IPS DF 6.9 (cell line): ENCODE data around the gene LPP.

ENCODE experiments used
- DNase-seq: peaks from one replicate; pipeline ENCODE4 v3.0.0-alpha.2; 2013; ENCODE audit warnings: low read depth, low spot score
- H3K27ac ChIP-seq: one replicate; pipeline ENCODE4 v1.5.1; 2013; ENCODE audit warnings: low read length, control low read depth
- H3K27me3 ChIP-seq: 2 replicates; pipeline ENCODE4 v1.6.1; 2013; ENCODE audit warnings: mild to moderate bottlenecking, low read length; ENCODE audit not compliant: control insufficient read depth, insufficient read depth
- H3K36me3 ChIP-seq: 2 replicates; pipeline ENCODE4 v1.6.1; 2013; ENCODE audit warnings: low read length; ENCODE audit not compliant: control insufficient read depth, insufficient read depth
- H3K4me1 ChIP-seq: 2 replicates; pipeline ENCODE4 v1.6.1; 2013; ENCODE audit warnings: low read length; ENCODE audit not compliant: control insufficient read depth, insufficient read depth
- H3K4me3 ChIP-seq: 2 replicates; pipeline ENCODE4 v1.5.1; 2013; ENCODE audit warnings: mild to moderate bottlenecking, low read length
- H3K9me3 ChIP-seq: 2 replicates; pipeline ENCODE4 v1.6.1; 2013; ENCODE audit warnings: low read length, inconsistent platforms; ENCODE audit not compliant: control insufficient read depth, insufficient read depth
- WGBS: extraction: QIAGEN DNeasy Blood & Tissue Kit; methylation state at CpG from one replicate; pipeline ENCODE4 v1.1.7; 2013; ENCODE audit warnings: mixed read lengths, missing lambda C conversion rate; ENCODE audit not compliant: insufficient read length, insufficient coverage; 5-methylcytosine and 5-hydroxymethylcytosine counted together

LPP gene

DNA sequence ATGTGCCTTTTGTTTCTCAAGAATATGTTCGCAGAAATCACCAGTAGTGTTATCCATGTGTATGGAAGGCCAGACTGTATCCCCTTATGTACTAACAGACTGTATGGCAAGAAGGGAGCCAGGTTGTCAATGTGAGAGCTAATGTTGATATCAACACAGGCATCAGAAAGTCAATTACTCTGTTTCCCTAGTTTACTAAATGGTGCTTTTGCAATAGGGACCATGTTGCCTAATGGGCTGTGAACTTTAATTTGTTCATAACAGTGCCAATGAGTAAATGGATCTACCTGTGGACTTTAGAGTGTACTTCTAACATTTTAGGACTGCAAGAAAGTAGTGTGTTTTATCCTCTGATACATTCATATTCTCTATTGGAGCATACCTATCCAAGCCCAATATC, 586.1 kb downstream of the LPP start:
- Histone ChIP-seq H3K27me3 (no peaks in the 10 kb centered on the region), H3K4me3 (no peak overlapping the region), H3K9me3 (no peaks in the 10 kb centered on the region), H3K36me3 (no peaks in the 10 kb centered on the region), H3K27ac (no peak overlapping the region), H3K4me1 (no peaks in the 10 kb centered on the region)
- no CpG with 5 or more reads among the region's 1 CpG for WGBS
- DNase-seq, result no peak

DNA sequence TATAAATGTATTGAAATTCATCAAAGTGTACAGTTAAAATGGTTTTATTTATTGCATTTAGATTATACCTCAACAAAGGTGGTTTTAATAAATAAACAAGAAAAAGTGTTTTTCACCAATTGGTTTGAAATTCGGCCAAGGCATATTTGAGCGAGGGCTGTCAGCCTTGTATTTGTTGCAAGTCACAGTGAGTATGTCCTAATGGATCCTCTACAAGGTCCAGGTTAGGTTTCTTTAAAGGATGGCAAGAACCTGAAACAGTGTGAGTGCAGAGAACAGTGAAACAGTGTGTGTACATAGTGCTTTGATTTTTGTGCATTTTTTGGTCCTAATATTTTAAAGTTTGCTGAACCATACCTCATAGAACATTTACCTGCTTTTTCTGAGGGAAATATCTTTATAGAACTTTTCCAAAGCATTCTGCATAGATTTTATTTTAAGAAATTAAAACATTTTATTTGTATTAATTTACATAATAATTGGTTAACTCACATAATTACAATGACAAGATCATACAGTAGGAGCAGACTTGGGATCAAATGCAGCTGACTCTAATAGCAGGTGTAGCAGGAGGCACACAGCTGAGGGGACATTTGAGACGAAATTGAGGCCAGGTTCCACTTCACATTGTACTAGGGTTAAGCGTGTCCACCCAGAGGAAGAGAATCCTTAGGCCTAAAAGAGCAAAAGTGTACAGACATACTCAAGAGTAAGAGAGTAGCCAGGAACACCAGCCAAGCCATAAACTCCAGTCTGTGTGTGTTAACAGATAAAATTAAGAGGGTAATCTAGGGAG, 589.0 kb downstream of the LPP start:
- Histone ChIP-seq H3K27me3 (no peaks in the 10 kb centered on the region), H3K9me3 (no peaks in the 10 kb centered on the region), H3K4me1 (no peaks in the 10 kb centered on the region), H3K4me3 (no peak overlapping the region), H3K27ac (no peak overlapping the region), H3K36me3 (no peaks in the 10 kb centered on the region)
- no CpG with 5 or more reads among the region's 4 CpGs for WGBS
- DNase-seq, result no peak

DNA sequence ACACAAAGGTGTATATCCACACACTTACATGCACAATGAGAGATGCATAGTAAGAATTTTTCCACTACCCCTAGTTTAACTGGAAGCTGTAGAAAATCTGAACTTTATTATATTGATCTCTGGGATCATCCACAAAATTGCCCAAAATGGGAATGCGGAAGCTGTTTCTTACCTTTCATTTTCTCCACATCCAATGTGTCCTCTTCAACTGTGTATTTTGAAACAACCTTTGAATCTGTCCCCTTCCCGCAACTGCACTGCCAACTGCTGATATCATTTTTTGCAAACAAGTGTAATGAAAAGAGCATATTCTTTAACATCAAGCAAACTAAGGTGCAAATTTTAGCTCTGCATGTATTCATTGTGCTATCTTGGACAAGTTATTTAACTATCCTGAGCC, 590.2 kb downstream of the LPP start:
- DNase-seq, result no peak
- Histone ChIP-seq H3K27me3 (no peaks in the 10 kb centered on the region), H3K36me3 (no peaks in the 10 kb centered on the region), H3K9me3 (no peaks in the 10 kb centered on the region), H3K4me3 (no peak overlapping the region), H3K27ac (no peak overlapping the region), H3K4me1 (no peaks in the 10 kb centered on the region)
- WGBS, result no CpG with 5 or more reads among the region's 2 CpGs

DNA sequence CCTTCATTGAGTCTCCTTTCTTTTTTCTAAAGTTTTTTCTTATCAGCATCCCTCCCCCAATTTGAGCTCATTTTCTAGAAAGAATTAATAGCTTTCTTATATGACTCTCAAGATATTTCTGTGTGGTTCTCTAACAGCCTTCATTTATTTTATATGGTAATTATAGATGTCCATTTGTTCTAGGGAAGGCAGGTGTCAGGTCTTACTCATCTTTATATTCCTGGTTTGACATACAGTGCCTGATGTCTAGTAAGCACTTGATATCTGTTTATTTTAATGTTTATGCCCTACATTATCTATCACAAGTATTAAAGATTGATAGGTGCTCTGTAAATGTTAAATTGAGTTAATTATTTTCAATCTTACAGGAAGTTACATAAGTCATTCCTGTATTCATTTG, 591.1 kb downstream of the LPP start:
- Histone ChIP-seq H3K27ac (no peak overlapping the region), H3K27me3 (no peaks in the 10 kb centered on the region), H3K4me3 (no peak overlapping the region), H3K4me1 (no peaks in the 10 kb centered on the region), H3K36me3 (no peaks in the 10 kb centered on the region), H3K9me3 (no peaks in the 10 kb centered on the region)
- no peak for DNase-seq

DNA sequence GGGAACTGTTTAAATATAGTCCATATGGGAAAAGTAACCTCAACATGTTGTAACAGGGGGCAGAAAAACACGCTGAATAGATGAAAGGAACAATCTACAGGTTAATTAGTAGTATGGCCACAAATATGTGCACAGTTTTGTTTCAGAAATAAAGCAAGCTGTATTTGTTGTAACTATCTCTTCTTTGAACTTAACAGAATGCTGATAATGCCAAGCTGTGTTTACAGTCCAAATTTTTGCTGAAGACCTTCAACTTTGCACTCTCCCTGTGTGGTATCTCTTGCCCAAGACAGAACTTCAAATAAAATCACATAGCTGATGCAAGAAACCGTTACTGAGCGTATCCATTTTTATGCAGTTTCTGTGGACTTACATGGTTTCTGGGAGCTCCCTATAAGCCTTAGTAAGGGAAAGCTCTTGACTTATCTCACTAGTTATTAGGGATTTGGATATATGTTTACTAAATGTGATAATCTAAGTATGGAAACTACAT, 592.4 kb downstream of the LPP start:
- Histone ChIP-seq H3K4me3 (no peak overlapping the region), H3K4me1 (no peaks in the 10 kb centered on the region), H3K9me3 (no peaks in the 10 kb centered on the region), H3K36me3 (no peaks in the 10 kb centered on the region), H3K27me3 (no peaks in the 10 kb centered on the region), H3K27ac (no peak overlapping the region)
- no peak for DNase-seq
- no CpG with 5 or more reads among the region's 3 CpGs for WGBS

DNA sequence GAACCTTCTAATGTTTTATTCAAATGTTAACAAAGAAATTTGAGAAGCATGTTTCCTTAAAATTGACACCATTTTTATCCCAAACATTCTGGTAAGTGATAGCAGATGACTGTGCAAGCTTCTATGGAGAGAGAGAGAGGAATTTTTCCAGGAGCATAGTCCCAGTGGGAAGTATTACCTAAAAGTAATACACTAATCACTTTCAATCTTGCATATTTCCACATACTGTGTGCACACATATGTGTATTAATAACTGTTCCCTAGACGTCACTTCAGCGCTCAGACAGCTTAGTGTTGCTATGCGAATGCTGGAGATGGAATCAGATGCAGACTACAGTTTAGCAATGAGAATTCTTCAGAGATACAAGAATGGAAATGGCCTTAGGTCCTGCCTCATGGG, 593.5 kb downstream of the LPP start:
- no CpG with 5 or more reads among the region's 3 CpGs for WGBS

DNA sequence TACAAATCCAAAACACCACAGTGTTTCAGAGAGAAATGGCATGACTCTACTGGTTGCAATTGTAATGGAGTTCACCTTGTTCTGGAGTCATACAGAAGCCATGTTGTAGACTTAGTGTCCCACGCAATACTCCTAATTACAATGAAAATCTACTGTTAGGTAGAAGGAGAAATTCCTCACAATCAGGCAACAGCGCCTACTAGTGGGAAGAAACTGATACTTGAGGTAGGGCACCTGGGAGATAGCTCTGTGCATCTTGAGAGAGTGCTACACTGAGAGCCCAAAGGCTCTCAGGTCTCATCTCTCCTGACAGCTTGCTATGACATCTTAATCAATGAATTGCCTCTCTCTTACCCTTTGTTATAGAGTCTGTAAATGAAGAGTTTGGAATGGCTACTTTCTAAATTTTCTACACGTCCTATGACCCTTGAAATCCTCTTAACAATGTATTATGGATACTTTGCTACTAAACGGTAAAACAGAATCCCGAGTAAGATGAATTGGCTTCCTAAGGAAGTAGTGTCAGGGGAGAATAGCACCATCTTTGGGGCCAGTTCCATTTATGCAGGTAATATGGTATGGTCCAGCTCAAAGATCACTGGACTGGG, 595.2 kb downstream of the LPP start:
- peak; percentile 50 for DNase-seq
- Histone ChIP-seq H3K9me3 (no peaks in the 10 kb centered on the region), H3K4me1 (no peaks in the 10 kb centered on the region), H3K36me3 (no peaks in the 10 kb centered on the region), H3K27ac (no peak overlapping the region), H3K4me3 (no peak overlapping the region), H3K27me3 (no peaks in the 10 kb centered on the region)
- no CpG with 5 or more reads among the region's 5 CpGs for WGBS

More for the DNA sequence above, 593.5 kb downstream of the LPP start:
- H3K36me3 ChIP-seq, result no peaks in the 10 kb centered on the region
- no peak overlapping the region for H3K27ac ChIP-seq
- no peaks in the 10 kb centered on the region for H3K27me3 ChIP-seq
- H3K9me3 ChIP-seq, result no peaks in the 10 kb centered on the region
- no peak for DNase-seq
- H3K4me1 ChIP-seq, result no peaks in the 10 kb centered on the region
- no peak overlapping the region for H3K4me3 ChIP-seq

DNA sequence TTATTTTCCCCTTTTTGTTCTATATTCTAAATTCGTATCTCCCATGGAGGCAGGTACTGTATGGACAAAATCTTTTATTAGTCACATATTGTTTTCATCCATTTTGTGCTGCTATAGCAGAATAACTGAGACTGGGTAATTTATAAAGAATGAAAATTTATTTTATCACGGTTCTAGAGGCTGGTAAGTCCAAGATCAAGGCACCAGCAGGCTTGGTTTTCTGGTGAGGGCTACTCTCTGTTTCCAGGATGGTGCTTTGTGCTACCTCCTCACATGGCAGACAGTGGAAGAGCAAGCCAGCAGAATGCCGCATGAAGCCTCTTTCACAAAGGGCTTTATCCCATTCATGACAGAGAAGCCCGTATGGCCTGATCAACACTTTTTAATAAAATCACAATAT, 595.9 kb downstream of the LPP start:
- Histone ChIP-seq H3K9me3 (no peaks in the 10 kb centered on the region), H3K27ac (no peak overlapping the region), H3K36me3 (no peaks in the 10 kb centered on the region), H3K27me3 (no peaks in the 10 kb centered on the region), H3K4me1 (no peaks in the 10 kb centered on the region), H3K4me3 (no peak overlapping the region)
- DNase-seq, result no peak
- WGBS, result no CpG with 5 or more reads among the region's 4 CpGs

DNA sequence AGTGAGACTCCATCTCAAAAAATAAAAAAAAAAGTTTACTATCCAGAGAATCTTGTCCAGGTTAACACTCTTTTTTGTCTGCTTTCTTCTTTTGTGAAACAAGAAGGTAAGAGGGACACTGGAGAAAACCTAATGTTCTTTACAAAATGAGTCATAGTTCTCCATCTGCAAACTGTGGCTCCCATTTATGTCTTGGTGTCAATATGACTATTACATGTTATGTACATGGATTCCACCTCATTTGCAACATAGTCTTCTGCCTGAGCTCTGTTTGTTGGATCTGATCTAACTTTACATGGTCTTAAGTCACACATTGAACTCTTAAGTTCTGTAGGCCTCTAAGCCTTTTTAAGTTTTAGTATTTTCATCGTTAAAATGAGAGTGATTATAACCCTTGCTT, 596.7 kb downstream of the LPP start:
- H3K27ac ChIP-seq, result no peak overlapping the region
- H3K27me3 ChIP-seq, result no peaks in the 10 kb centered on the region
- H3K4me1 ChIP-seq, result no peaks in the 10 kb centered on the region

DNA sequence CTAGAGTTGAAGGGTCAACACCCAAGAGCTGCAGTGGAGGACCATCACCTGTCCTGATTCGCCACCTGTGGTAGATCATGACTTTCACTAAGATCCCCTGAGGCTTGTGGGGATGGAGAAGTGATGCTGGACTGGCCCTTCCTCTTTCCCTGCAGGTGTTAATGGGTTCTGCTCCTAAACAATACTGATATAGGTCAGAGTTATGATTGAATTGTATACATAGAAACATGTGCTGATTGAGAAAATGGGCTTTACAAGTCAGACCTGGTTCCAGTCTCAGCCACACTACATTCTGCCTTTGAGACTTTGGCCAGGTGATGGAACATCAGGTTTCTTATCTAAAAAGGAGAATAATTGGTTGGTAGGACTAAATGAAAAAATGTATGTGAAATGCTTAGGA, 598.9 kb downstream of the LPP start:
- H3K4me3 ChIP-seq, result no peak overlapping the region
- no peaks in the 10 kb centered on the region for H3K9me3 ChIP-seq
- WGBS, result no CpG with 5 or more reads among the region's 1 CpG
- no peak overlapping the region for H3K27ac ChIP-seq
- no peak for DNase-seq
- H3K27me3 ChIP-seq, result no peaks in the 10 kb centered on the region
- no peaks in the 10 kb centered on the region for H3K36me3 ChIP-seq
- H3K4me1 ChIP-seq, result no peaks in the 10 kb centered on the region

More for the DNA sequence above, 596.7 kb downstream of the LPP start:
- H3K36me3 ChIP-seq, result no peaks in the 10 kb centered on the region
- DNase-seq, result no peak
- WGBS, result no CpG with 5 or more reads among the region's 1 CpG
- no peaks in the 10 kb centered on the region for H3K9me3 ChIP-seq
- no peak overlapping the region for H3K4me3 ChIP-seq

DNA sequence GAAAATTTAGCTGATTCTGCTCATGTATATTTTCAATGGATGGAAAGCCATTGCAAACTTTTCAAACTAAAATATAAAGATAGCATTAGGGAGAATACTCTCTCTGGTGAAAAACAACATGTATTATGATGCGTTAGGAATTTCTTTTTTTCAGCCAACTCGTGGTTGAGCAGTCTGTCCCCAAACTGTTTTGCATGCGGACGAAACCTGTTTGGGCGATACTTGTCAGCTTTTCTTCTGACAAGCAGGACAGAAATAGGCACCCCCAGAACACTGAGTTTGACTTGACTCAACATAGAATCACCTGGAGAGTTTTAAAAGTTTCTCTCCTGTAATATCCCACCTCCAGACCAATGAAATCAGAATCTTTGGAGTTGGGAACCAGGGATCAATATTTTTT, 600.3 kb downstream of the LPP start:
- Histone ChIP-seq H3K4me1 (no peaks in the 10 kb centered on the region), H3K4me3 (no peak overlapping the region), H3K27me3 (no peaks in the 10 kb centered on the region), H3K36me3 (no peaks in the 10 kb centered on the region), H3K9me3 (no peaks in the 10 kb centered on the region), H3K27ac (no peak overlapping the region)
- no peak for DNase-seq
- no CpG with 5 or more reads among the region's 5 CpGs for WGBS
